Hematopoietic multipotent progenitor cell treated with erythropoietin and hydrocortisone succinate and interleukin-3 and kit ligand, for 4 days (in vitro differentiated cells): ENCODE data around the gene TUNAR.
"Not testable (repeated sequence)": the region's sequence is repeated elsewhere in the genome, so short reads cannot be mapped to it uniquely, and the experiment has no call there.

ENCODE experiments used
- DNase-seq: peaks from one replicate; pipeline ENCODE4 v3.0.0-alpha.2; 2015

The TUNAR gene

DNA sequence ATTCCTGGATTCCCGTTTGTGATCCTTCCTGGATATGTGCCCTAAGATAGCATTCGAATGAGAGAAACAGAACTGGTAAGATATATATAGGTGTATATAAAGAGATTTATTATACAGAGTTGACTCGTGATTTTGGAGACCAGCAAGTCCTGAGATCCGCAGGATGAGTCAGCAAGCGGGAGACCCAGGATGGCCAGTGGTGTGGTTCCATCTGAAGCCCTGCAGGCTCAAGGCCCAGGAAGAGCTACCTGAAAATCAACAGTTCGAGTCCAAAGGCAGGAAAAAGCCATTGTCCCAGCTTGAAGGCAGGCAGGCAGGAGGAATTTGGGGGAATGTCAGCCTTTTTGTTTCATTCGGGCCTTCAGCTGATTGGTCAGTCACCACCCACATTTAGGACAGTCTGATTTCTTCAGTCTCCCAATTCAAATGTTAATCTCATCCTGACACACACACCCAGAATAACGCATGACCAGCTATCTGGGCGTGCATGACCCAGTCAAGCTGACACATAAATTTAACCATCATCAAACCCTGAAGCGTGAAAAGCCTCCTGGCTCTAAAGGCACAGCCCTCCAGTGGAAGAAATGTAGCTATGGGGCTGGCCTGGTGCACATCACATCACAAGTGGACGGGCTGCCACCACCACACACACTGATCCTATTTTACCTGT is 44.3 kb downstream of the TUNAR start:
- DNase-seq: no peak

DNA sequence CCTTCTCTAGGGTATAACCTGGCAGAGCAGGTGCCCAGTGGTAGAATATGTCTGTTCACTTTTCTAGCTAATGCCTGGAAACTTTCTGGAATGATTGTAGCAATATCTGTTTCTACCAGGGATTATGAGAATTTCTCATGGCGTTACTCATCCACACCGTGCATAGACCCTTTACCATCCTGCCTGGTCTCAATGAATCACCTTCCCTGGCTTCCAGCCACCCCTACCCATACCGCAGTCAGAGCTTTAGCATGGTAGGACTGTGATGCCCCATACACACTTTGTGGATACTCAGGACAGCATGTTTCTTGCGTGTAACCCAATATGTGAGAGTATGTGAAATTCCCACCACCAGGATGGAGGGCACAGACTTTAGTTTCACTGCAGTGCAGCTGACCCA is 45.4 kb downstream of the TUNAR start:
- DNase-seq: no peak

- DNase-seq: no peak
Measured at GRCh38 chr14:95928751-95929150, 52.1 kb downstream of the TUNAR start.

GRCh38 chr14:95931384-95931783 is 54.8 kb downstream of the TUNAR start:
- DNase-seq: no peak

DNA sequence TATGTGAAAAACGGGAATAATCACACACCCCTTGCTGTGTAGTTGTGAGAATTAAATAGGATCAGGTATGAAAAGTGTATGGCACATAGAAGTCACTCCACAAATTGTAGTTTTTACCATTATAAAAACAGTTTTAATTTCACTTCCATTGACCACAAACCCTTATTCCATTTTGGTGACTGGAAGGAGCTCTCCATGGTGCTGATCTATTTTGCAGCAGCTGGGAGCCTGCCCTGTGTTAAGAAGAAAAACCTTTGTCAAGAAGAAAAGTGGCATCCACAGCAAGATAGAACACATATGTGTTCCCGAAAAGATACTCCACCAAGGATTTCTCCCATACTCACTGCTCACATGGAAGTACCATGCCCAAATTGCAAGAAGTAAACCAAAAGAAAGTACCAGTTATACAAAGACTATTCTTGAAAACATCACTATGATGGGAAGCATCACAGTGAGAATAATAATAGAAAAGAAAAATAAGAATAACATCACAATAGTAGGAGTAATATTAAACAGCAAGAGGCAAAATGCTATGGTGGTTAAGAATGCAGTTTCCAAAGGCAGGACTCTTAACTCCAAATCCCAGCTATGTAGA is 58.7 kb downstream of the TUNAR start:
- peak; percentile 62 for DNase-seq

DNA sequence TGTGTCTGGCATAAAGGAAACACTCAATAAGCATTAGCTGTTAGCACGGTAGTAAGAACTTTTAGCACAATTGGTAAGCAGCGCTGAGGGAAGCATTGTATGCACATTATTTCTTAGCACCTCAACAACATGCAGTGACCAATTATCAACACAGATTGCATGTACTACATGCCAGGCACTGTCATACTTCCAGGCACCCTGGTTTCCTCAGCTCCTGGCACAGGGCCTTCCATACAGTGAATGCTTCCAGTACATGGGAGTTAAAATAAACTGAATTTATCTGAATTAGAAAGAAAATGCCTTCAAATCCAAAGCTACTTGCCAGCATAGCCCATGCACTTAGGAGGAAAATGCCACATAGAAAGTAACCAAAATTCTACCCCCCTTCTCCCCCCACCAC is 59.4 kb downstream of the TUNAR start:
- DNase-seq: no peak

DNA sequence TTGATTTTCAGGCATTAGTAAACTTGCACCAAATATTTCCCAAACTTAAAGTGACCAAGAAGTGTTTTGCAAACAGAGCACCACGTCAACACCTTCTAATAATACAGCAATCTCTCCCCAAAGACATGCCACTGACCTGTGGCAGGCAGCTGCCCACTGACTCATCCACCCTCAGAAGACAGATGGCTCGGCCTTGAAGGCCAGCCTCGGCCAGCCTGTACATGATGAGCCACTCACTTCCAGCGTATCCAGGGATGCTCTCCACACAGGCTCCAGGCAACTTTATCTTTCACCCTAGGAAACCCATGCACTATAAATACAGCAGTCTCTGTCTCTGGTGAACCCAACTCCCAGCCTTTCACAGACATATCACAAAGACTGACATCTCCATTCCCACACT is 62.7 kb downstream of the TUNAR start:
- no peak for DNase-seq

DNA sequence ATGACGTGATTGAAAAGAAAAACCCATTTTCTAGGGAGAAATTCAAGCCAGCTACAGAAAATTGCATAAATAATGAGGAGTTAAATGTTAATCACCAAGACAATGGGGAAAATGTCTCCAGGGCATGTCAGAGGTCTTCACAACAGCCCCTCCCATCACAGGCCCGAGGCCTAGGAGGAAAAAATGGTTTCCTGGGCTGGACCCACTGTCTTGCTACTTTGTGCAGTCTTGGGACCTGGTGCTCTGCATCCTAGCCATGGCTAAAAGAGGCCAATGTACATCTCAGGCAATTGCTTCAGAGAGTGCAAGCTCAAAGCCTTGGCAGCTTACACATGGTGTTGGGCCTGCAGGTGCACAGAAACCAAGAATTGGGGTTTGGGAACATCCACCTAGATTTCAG is 65.3 kb downstream of the TUNAR start:
- no peak for DNase-seq

DNA sequence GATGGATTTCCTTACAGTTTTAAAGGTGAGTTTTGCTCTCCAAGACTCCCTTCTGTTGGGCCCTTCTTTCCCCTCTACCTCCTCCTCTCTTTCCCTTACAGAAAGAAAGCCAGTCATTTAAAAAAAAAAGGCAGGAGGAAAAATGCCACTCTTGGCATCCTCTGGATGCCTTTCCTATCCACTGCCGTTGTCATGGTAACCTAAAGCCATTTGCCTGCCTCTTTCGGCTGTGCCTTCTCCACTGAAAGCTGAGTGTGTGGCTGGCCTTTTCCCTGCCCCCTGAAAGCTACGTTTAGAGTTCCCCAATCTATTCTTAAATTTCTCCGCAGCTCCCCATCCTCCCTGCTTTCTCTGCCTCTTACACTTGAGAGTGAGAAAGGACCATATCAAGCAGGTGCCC is 67.1 kb downstream of the TUNAR start:
- DNase-seq: no peak

DNA sequence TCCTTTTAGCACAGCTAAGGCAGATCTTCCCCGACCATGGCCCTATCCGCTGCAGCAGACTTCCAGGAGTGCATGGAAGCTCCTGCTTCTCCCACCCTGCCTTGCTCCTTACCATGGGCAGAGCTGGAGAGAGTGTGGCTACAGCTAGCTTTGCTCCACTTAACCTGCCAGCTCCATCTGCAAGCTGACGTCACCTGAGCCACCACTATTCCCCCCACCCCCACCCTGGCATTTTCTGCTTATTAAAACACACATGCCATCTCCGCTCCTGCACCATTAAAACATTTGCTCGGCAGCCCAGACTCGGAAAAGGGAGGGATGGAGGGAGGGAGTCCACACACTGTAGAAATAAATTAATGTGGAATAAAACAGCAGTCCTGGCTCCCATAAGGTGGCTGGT is 67.8 kb downstream of the TUNAR start:
- DNase-seq: no peak

GRCh38 chr14:95946867-95947266 is 70.2 kb downstream of the TUNAR start:
- DNase-seq: no peak

DNA sequence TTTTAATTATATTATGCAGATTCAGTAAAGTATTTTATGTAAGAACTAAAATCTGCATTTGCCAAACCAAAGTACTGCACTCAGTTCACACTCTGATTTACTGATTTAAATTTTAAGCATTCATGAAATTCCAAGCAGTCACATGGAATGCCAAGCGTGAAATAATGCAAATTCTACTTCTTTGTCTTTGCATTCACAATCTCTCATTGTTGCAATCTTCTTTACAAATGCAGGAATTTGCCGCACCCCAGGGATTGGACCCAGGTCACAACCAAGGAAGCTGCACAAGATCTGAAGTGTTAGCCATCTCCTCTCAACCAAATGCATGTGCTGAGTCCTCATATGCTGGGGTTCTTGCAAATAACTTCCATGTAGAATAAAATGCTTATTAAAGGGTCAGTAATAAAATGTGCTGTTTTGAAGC is 71.9 kb downstream of the TUNAR start:
- DNase-seq: no peak

DNA sequence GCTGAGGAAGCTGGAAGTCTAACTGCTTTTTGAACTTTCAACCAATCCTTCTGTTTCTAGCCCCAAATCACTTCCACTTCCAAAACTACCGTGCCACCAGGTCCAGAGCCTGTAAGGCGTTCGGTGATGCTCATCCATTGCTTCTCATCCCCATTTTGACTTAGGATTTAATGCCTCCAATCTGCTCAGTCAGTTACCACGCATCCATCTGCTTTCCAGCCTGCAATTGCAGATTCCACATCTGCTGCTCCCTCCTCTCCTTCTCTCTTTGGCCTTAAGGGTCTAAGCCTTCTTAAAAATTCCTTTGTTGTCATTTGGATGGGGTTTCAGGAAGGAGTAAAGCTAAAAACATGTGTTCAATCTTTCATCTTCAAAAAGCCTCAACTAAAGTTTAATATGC is 74.7 kb downstream of the TUNAR start:
- DNase-seq: no peak

DNA sequence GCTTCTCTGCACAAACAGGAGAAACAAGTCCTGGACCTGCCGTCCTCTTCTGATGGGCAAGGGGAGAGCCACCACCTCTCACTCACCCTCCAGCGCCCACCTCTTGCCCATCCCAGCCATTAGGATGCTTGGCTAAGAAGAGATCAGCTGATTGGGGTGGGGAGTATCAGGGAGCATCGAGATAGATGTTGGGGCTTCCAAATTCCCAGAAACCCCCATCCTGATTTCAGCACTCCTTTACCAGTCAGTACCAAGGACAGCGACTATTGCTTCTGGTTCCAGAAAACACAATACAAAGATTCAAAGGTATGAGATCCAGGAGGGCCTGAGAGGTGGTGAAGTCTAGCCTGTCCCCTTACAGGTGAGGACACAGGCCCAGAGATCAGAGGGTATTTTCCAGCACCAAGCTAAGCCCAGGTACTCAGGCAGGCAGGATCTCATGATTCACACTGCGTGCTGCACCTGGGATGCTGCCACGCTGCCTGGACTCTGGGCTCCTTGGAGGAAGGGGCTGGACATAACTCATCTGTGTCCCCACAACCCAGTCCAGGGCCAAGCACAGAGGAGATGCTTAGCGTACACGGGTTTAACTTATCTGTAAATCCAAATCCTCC is 76.6 kb downstream of the TUNAR start:
- peak; percentile 22 for DNase-seq

DNA sequence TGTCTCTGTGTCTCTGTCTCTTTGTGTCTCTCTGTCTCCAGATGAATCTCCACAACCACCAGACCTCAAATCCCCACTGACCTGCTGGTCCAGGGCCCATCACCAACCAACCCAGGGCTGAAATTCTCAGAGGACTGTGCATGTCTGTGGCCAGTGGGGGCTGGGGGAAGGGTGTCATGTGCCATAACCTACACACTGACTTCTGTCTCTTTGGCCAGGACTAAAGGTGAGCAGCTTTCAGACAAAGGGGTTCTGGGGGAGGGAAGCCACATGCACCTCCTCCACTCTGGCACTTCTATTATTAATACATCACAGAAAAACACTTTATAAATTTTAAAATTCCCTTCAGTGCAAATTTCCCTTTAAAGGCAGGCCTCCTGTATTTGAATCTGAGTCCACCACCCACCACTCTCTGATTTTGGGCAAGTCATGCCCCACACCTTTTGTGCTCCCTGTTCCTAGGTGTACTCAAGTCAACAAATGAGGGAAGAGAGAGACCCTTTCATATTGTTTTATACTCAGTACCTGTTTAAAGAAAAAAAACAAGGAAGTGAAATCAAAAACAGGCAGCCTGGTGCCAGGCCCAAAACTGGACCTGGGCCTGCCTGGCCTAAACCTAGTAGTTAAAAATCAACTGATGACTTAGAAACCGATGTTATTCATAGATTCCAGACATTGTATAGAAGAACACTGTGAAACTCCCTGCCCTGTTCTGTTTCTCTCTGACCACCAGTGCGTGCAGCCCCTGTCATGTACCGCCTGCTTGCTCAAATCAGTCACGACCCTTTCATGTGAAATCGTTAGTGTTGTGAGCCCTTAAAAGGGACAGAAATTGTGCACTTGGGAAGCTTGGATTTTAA is 80.2 kb downstream of the TUNAR start:
- no peak for DNase-seq

- DNase-seq: no peak
Measured at GRCh38 chr14:95958105-95958504, 81.5 kb downstream of the TUNAR start.

DNA sequence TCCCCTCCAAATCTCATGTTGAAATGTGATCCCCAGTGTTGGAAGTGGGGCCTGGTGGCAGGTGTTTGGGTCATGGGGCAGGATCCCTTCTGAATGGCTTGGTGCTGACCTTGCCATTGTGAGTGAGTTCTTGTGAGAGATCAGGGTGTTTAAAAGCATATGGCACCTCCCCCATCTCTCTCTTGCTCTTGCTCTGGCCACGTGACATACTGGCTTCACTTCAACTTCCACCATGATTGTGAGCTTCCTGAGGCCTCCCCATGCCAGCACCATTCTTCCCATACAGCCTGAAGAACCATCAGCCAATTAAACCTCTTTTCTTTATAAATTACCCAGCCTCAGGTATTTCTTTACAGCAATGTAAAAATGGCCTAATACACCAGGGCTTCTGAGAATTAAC is 82.7 kb downstream of the TUNAR start:
- DNase-seq: no peak

DNA sequence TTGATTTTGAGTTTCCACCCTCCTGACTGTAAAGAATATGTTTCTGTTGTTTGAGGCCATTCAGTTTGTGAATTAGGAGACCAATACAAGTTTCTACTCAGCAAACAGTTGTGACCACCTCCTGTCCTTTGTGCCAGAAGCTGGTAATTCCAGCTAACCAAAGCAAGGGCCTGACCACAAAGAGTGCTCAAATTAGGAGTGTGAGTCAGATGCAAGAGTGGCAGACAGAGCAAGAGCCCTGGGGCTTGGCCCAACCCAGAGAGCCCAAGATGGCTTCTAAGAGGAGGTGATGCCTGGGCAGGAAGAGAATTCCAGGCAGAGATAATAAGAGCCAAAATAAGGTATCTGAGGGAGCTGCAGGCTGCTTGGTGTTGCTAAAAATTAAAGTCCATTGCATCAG is 84.8 kb downstream of the TUNAR start:
- DNase-seq: no peak

- no peak for DNase-seq
Measured at GRCh38 chr14:95964901-95965300, 88.3 kb downstream of the TUNAR start.

DNA sequence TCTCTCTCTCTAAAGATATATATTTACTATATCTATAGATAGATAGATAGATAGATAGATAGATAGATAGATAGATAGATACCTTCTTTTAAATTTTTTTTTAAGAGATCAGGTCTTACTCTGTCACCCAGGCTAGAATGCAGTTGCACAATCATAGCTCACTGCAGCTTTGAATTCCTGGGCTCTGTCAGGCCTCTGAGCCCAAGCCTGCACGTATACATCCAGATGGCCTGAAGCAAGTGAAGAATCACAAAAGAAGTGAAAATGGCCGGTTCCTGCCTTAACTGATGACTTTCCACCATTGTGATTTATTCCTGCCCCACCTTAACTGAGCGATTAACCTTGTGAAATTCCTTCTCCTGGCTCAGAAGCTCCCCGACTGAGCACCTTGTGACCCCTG is 91.4 kb downstream of the TUNAR start:
- DNase-seq: not testable (repeated sequence)
